H1 (cell line): ENCODE results near the gene PTTG2. TPM values are rescaled to one million over a fixed set of nuclear protein-coding genes. Genes with fewer than 3 reads are reported as not detected.

Source experiments
- CTCF ChIA-PET: fragments of 300-600 bp; sonication (Branson Sonifier 250); formaldehyde crosslinking; loops from one replicate; lab custom pipeline; 2021; ENCODE audit not compliant: partially characterized antibody; lab: Charles Lee
- POLR2A ChIA-PET: fragments of 300-600 bp; sonication (Branson Sonifier 250); formaldehyde crosslinking; loops from one replicate; lab custom pipeline; 2021; ENCODE audit warnings: inconsistent platforms; ENCODE audit not compliant: partially characterized antibody; lab: Charles Lee
- DNase-seq, 2 experiments: peaks; one replicate each; pipeline versions ENCODE4 v3.0.0 to v3.0.0-alpha.2; 2010 to 2022; ENCODE audit warnings: low spot score in 2 of 2, low read depth in 1 of 2, mixed read lengths in 1 of 2
- FAIRE-seq: peaks from 2 replicates; lab custom pipeline; 2011; peaks lifted over from hg19 to GRCh38; lab: Jason Lieb, UNC
- H2AFZ ChIP-seq: 2 replicates; pipeline ENCODE4 v1.8.1; 2012; ENCODE audit warnings: low read length, inconsistent platforms
- H2AK5ac ChIP-seq: 2 replicates; pipeline ENCODE4 v1.6.1; 2013; ENCODE audit warnings: low read depth, low read length
- H2BK120ac ChIP-seq: replicated peaks from 2 replicates; pipeline ENCODE3; 2013; ENCODE audit warnings: low read depth, low read length, inconsistent platforms
- H2BK12ac ChIP-seq: 2 replicates; pipeline ENCODE4 v1.6.1; 2013; ENCODE audit warnings: low read depth, low read length
- H2BK15ac ChIP-seq: 2 replicates; pipeline ENCODE4 v1.6.1; 2013; ENCODE audit warnings: low read length
- H2BK20ac ChIP-seq: 2 replicates; pipeline ENCODE4 v1.6.1; 2013; ENCODE audit warnings: low read length
- H2BK5ac ChIP-seq: 2 replicates; pipeline ENCODE4 v1.6.1; 2013; ENCODE audit warnings: low read depth, low read length
- H3K14ac ChIP-seq: 2 replicates; pipeline ENCODE4 v1.6.1; 2013; ENCODE audit warnings: inconsistent platforms; ENCODE audit not compliant: insufficient read length
- H3K18ac ChIP-seq: 2 replicates; pipeline ENCODE4 v1.6.1; 2013; ENCODE audit warnings: low read length; ENCODE audit errors: extremely low read depth
- H3K23ac ChIP-seq: 2 replicates; pipeline ENCODE4 v1.6.1; 2013; ENCODE audit warnings: inconsistent platforms; ENCODE audit not compliant: insufficient read length
- H3K23me2 ChIP-seq: 2 replicates; pipeline ENCODE4 v1.6.1; 2013; ENCODE audit warnings: low read depth, low read length
- H3K27ac ChIP-seq: 2 replicates; pipeline ENCODE4 v1.6.1; 2011; ENCODE audit warnings: low read depth, low read length, inconsistent platforms
- H3K27me3 ChIP-seq, 4 experiments: replicated peaks in 1 of 4; 1 replicate in 1 of 4; 2 replicates in 3 of 4; pipeline versions ENCODE4 v1.6.1 to v1.8.1; 2011 to 2013; ENCODE audit warnings: low read length in 3 of 4, mild to moderate bottlenecking in 3 of 4, inconsistent platforms in 2 of 4, mixed read lengths in 2 of 4, moderate library complexity in 1 of 4; ENCODE audit not compliant: control insufficient read depth in 3 of 4, insufficient read depth in 3 of 4; ENCODE audit errors: extremely low read depth in 1 of 4
- H3K36me3 ChIP-seq, 4 experiments: 2 replicates each; pipeline versions ENCODE4 v1.6.1 to v1.8.1; 2011 to 2013; ENCODE audit warnings: mild to moderate bottlenecking in 4 of 4, low read length in 3 of 4, moderate library complexity in 2 of 4, control low read depth in 1 of 4, inconsistent platforms in 1 of 4; ENCODE audit not compliant: insufficient read depth in 4 of 4, control insufficient read depth in 2 of 4
- H3K4ac ChIP-seq: replicated peaks from 2 replicates; pipeline ENCODE3; 2013; ENCODE audit warnings: low read length, low read depth, mixed read lengths, inconsistent platforms; ENCODE audit not compliant: insufficient read length
- H3K4me1 ChIP-seq, 4 experiments: replicated peaks in 1 of 4; 1 replicate in 1 of 4; 2 replicates in 3 of 4; pipeline versions ENCODE4 v1.6.1 to v1.8.1; 2011 to 2013; ENCODE audit warnings: low read length in 3 of 4, inconsistent platforms in 2 of 4, mixed read lengths in 1 of 4; ENCODE audit not compliant: insufficient read depth in 4 of 4, control insufficient read depth in 3 of 4
- H3K4me2 ChIP-seq, 2 experiments: 2 replicates each; pipeline versions ENCODE4 v1.6.1 to v1.8.1; 2011 to 2013; ENCODE audit warnings: low read depth in 2 of 2, low read length in 2 of 2, control low read depth in 1 of 2, inconsistent platforms in 1 of 2, mild to moderate bottlenecking in 1 of 2; ENCODE audit not compliant: insufficient read depth in 1 of 2
- H3K4me3 ChIP-seq, 4 experiments: fragments of 200-600, 300-600 bp in 1 of 4; sonication (generic), shearing (Covaris generic), sonication (Bioruptor Twin) in 1 of 4; 2 replicates each; pipeline versions ENCODE4 v1.5.1 to v1.8.1; 2011 to 2016; ENCODE audit warnings: low read length in 4 of 4, low read depth in 3 of 4, control low read depth in 2 of 4, inconsistent platforms in 2 of 4, mild to moderate bottlenecking in 2 of 4, mixed read lengths in 1 of 4, moderate library complexity in 1 of 4; ENCODE audit not compliant: insufficient read depth in 2 of 4; ENCODE audit errors: extremely low read depth in 1 of 4
- H3K56ac ChIP-seq: replicated peaks from 2 replicates; pipeline ENCODE3; 2013; ENCODE audit warnings: low read depth, mild to moderate bottlenecking, mixed read lengths, low read length, inconsistent platforms; ENCODE audit not compliant: insufficient read length
- H3K79me1 ChIP-seq: 2 replicates; pipeline ENCODE4 v1.6.1; 2013; ENCODE audit warnings: low read depth, low read length, control low read depth
- H3K79me2 ChIP-seq, 2 experiments: 2 replicates each; pipeline versions ENCODE4 v1.6.1 to v1.8.1; 2012 to 2013; ENCODE audit warnings: low read length in 2 of 2, mild to moderate bottlenecking in 2 of 2, inconsistent platforms in 1 of 2; ENCODE audit not compliant: insufficient read depth in 2 of 2, control insufficient read depth in 1 of 2
- H3K9ac ChIP-seq, 4 experiments: replicated peaks in 1 of 4; 1 replicate in 1 of 4; 2 replicates in 3 of 4; pipeline versions ENCODE4 v1.6.1 to v1.8.1; 2011 to 2013; ENCODE audit warnings: low read depth in 3 of 4, low read length in 3 of 4, control low read depth in 2 of 4, mild to moderate bottlenecking in 2 of 4, moderate library complexity in 2 of 4, inconsistent platforms in 1 of 4; ENCODE audit errors: extremely low read depth in 1 of 4
- H3K9me3 ChIP-seq, 2 experiments: 2 replicates each; pipeline versions ENCODE4 v1.6.1 to v1.8.1; 2012 to 2013; ENCODE audit warnings: mild to moderate bottlenecking in 2 of 2, moderate library complexity in 2 of 2, control low read depth in 1 of 2, inconsistent platforms in 1 of 2, low read depth in 1 of 2, low read length in 1 of 2, mixed read lengths in 1 of 2; ENCODE audit not compliant: insufficient read depth in 2 of 2
- H4K20me1 ChIP-seq, 2 experiments: replicated peaks in 1 of 2; 2 replicates each; pipeline versions ENCODE3 to v1.8.1; 2011 to 2013; ENCODE audit warnings: inconsistent platforms in 2 of 2, low read length in 2 of 2, mild to moderate bottlenecking in 1 of 2; ENCODE audit not compliant: insufficient read depth in 2 of 2, control insufficient read depth in 1 of 2
- H4K5ac ChIP-seq: 2 replicates; pipeline ENCODE4 v1.6.1; 2013; ENCODE audit warnings: low read length, low read depth, mixed read lengths, inconsistent platforms; ENCODE audit not compliant: insufficient read length
- H4K8ac ChIP-seq: 2 replicates; pipeline ENCODE4 v1.8.0; 2013; ENCODE audit warnings: mild to moderate bottlenecking, moderate library complexity, low read length, inconsistent platforms; ENCODE audit not compliant: insufficient read depth; ENCODE audit errors: extremely low read depth
- H4K91ac ChIP-seq: replicated peaks from 2 replicates; pipeline ENCODE3; 2013; ENCODE audit warnings: low read length, mixed read lengths, inconsistent platforms; ENCODE audit not compliant: insufficient read length
- JUN ChIP-seq: IDR thresholded peaks from 2 replicates; pipeline ENCODE4 v1.6.1; 2011; ENCODE audit warnings: low read depth, mild to moderate bottlenecking, improper control_type of control experiment, low read length
- MAFK ChIP-seq: IDR thresholded peaks from 2 replicates; pipeline ENCODE4 v1.6.1; 2012; ENCODE audit warnings: low read depth, mild to moderate bottlenecking, improper control_type of control experiment, low read length
- NRF1 ChIP-seq: IDR thresholded peaks from 2 replicates; pipeline ENCODE4 v1.6.1; 2011; ENCODE audit warnings: mild to moderate bottlenecking, low read depth, low read length, improper control_type of control experiment
- RAD21 ChIP-seq, 2 experiments: IDR thresholded peaks in 1 of 2; conservative IDR thresholded peaks in 1 of 2; 2 replicates each; pipeline ENCODE4 v1.6.1; 2011; ENCODE audit warnings: low read depth in 2 of 2, low read length in 2 of 2, improper control_type of control experiment in 1 of 2, inconsistent platforms in 1 of 2, mild to moderate bottlenecking in 1 of 2, moderate library complexity in 1 of 2
- RFX5 ChIP-seq: IDR thresholded peaks from 2 replicates; pipeline ENCODE4 v1.6.1; 2011; ENCODE audit warnings: low read depth, low read length, improper control_type of control experiment, borderline replicate concordance
- SIX5 ChIP-seq: IDR thresholded peaks from 2 replicates; pipeline ENCODE4 v1.6.1; 2011; ENCODE audit warnings: mild to moderate bottlenecking, low read depth, low read length
- SP4 ChIP-seq: IDR thresholded peaks from 2 replicates; pipeline ENCODE4 v1.6.1; 2012; ENCODE audit warnings: low read length, inconsistent platforms
- WGBS, 2 experiments: shearing (Covaris generic) in 1 of 2; methylation state at CpG; one replicate each; pipeline versions ENCODE4 v1.1.6 to v1.1.7; 2013 to 2015; ENCODE audit warnings: low lambda C conversion rate in 2 of 2, mixed read lengths in 2 of 2, inconsistent platforms in 1 of 2, low coverage in 1 of 2, missing lambda C conversion rate in 1 of 2; ENCODE audit not compliant: insufficient replicate concordance in 2 of 2, insufficient coverage in 1 of 2, insufficient read length in 1 of 2; ENCODE audit errors: extremely low coverage in 1 of 2, missing lambda C conversion rate in 1 of 2; 5-methylcytosine and 5-hydroxymethylcytosine counted together
- polyA plus RNA-seq, 7 experiments: library from polyadenylated mRNA; depleted of rRNA in 3 of 7; stranded (reverse) in 5 of 7; unstranded in 2 of 7; fragments of >200 nt in 5 of 7; fragments of 200-250 nt in 2 of 7; gene quantifications; 1 replicate in 5 of 7; 2 replicates in 1 of 7; 4 replicates in 1 of 7; pipeline versions ENCODE4 v1.2.1 to v1.2.3, GENCODE V29; 2011 to 2013; ENCODE audit warnings: missing spikeins in 2 of 7, mixed read lengths in 2 of 7
- total RNA-seq: library from RNA; stranded (reverse); fragmentation: NEBNext Ultra II Directional; extraction: Animal tissue kit (Norgen Biotek cat#: 25700); gene quantifications from 2 replicates; pipeline ENCODE4 v1.2.1, GENCODE V29; 2021

Gene PTTG2
- total and polyA plus RNA-seq, 2 of the 8 experiments (the other 6 are each of a cell fraction or from before 2014, with no cell fraction given) = not detected

- H3K4me1 ChIP-seq = peaks cover 5 to 16% (median 11%) of the 10 kb centered on the region in 4 experiments; a peak in 6 of 7 replicates
- no peak overlapping the region for H3K23ac ChIP-seq
- no peak overlapping the region for H3K56ac ChIP-seq
- ChIA-PET CTCF (interaction anchor here (0.9 to 1.3 kb wide), 3 partner anchors 16 to 19 kb away, joined by 3 read pairs; no protein-coding TSS in a partner anchor), POLR2A (interaction anchor here (0.8 kb wide), 1 partner anchor 12 kb away, joined by 3 read pairs; no protein-coding TSS in a partner anchor)
- H2AFZ ChIP-seq = no peak overlapping the region
- peaks cover 6 to 7% of the 10 kb centered on the region in 2 experiments for H4K20me1 ChIP-seq
- FAIRE-seq = no peak
- no peak overlapping the region for H3K27ac ChIP-seq
- H2BK15ac ChIP-seq = peak overlapping the region; percentile 34; the same call in 1 of the 2 replicates
- no peaks in the 10 kb centered on the region for H3K27me3 ChIP-seq
- no peak overlapping the region for H3K4ac ChIP-seq
- no peak overlapping the region; a peak in 1 of 7 replicates for H3K9ac ChIP-seq
- H2BK5ac ChIP-seq = 0 out of 2 replicates have a peak overlapping the region, but pooled peaks have one; percentile 36
- peaks cover 3% of the 10 kb centered on the region; the same call in 1 of the 2 replicates for H3K23me2 ChIP-seq
- no peak overlapping the region for H4K8ac ChIP-seq
- H3K18ac ChIP-seq = peak overlapping the region; percentile 14; the same call in 1 of the 2 replicates
- H2BK12ac ChIP-seq = no peak overlapping the region
- no peak overlapping the region for H4K5ac ChIP-seq
- no peak overlapping the region for H3K14ac ChIP-seq
- H3K4me2 ChIP-seq = peak overlapping the region; percentile 28 to 44; a peak in 2 of 4 replicates
- H3K9me3 ChIP-seq = no peaks in the 10 kb centered on the region
- TF ChIP-seq NRF1 (no peak), SIX5 (no peak), SP4 (no peak), RAD21 (IDR thresholded peaks at IDR 0.05 in 1 of 2, conservative IDR thresholded peaks at IDR 0.05 in 1 of 2; ENCODE audit: low read depth in 2 of 2, low read length in 2 of 2) (no peak), MAFK (no peak), JUN (no peak), RFX5 (no peak)
- no peak overlapping the region for H3K4me3 ChIP-seq
- H3K36me3 ChIP-seq = no peaks in the 10 kb centered on the region
- no peak for DNase-seq
- H3K79me1 ChIP-seq = no peaks in the 10 kb centered on the region
- peaks cover 0 to 81% of the 10 kb centered on the region in 2 experiments; a peak in 3 of 4 replicates for H3K79me2 ChIP-seq
- no peak overlapping the region; the same call in 1 of the 2 replicates for H2AK5ac ChIP-seq
- H4K91ac ChIP-seq = no peak overlapping the region
- WGBS, 2 experiments = 49% methylated on average over 7 of the region's 7 CpGs; no CpG with 5 or more reads in 1 of the 2 experiments
- no peak overlapping the region for H2BK20ac ChIP-seq
- H2BK120ac ChIP-seq = no peak overlapping the region
These were observed 21.9 kb downstream of the PTTG2 start for GRCh38 chr4:37981844-37982720.
